Esophagus (tissue), 2 donors: Measurements from ENCODE around the gene ADORA1. TPM values are rescaled to one million over a fixed set of nuclear protein-coding genes. Genes with fewer than 3 reads are reported as not detected.

ENCODE experiments used
- H3K27ac ChIP-seq, 2 donors: one replicate each; pipeline ENCODE4 v1.5.1; 2013; ENCODE audit warnings: low read depth in 2 of 2, mild to moderate bottlenecking in 2 of 2, inconsistent platforms in 1 of 2, low read length in 1 of 2, moderate library complexity in 1 of 2
- H3K27me3 ChIP-seq, 2 donors: one replicate each; pipeline ENCODE4 v1.6.1; 2013; ENCODE audit warnings: low read length in 2 of 2, control low read depth in 1 of 2, mild to moderate bottlenecking in 1 of 2; ENCODE audit not compliant: insufficient read depth in 2 of 2, control insufficient read depth in 1 of 2
- H3K36me3 ChIP-seq, 2 donors: one replicate each; pipeline ENCODE4 v1.6.1; 2013; ENCODE audit warnings: low read length in 1 of 2; ENCODE audit not compliant: control insufficient read depth in 2 of 2, insufficient read depth in 2 of 2
- H3K4me1 ChIP-seq, 2 donors: one replicate each; pipeline ENCODE4 v1.6.1; 2013; ENCODE audit warnings: low read length in 1 of 2; ENCODE audit not compliant: control insufficient read depth in 2 of 2, insufficient read depth in 2 of 2
- H3K4me3 ChIP-seq, 2 donors: one replicate each; pipeline ENCODE4 v1.5.1; 2013; ENCODE audit warnings: low read length in 2 of 2, mild to moderate bottlenecking in 2 of 2, low read depth in 1 of 2, moderate library complexity in 1 of 2
- H3K9me3 ChIP-seq, 2 donors: one replicate each; pipeline ENCODE4 v1.6.1; 2013; ENCODE audit warnings: mild to moderate bottlenecking in 2 of 2, low read depth in 1 of 2, low read length in 1 of 2, moderate library complexity in 1 of 2; ENCODE audit not compliant: control insufficient read depth in 2 of 2, insufficient read depth in 1 of 2
- WGBS, 2 donors: extraction: QIAGEN DNeasy Blood & Tissue Kit; methylation state at CpG; one replicate each; pipeline ENCODE4 v1.1.7; 2013; 5-methylcytosine and 5-hydroxymethylcytosine counted together
- polyA plus RNA-seq, 2 donors: library from polyadenylated mRNA; stranded (reverse); fragments of 200-250 nt; gene quantifications; one replicate each; pipeline ENCODE4 v1.2.3, GENCODE V29; 2013
- donor health status: healthy with polysubstance abuse.
- donor health status: Bipolar disorder and iron deficiency.

Gene ADORA1
- polyA plus RNA-seq, 2 donors, result 0.22 to 0.26 TPM

- H3K36me3 ChIP-seq, result no peaks in the 10 kb centered on the region
- no peak overlapping the region for H3K4me3 ChIP-seq
- H3K27me3 ChIP-seq, result no peaks in the 10 kb centered on the region
- WGBS, 2 donors, result 86 to 87% methylated on average over 4 of the region's 4 CpGs
- no peaks in the 10 kb centered on the region for H3K9me3 ChIP-seq
- H3K4me1 ChIP-seq, result peaks cover 0 to 13% of the 10 kb centered on the region in 2 donors
- H3K27ac ChIP-seq, result no peak overlapping the region
These were observed 61.2 kb downstream of the ADORA1 start for GRCh38 chr1:203188686-203189232.

DNA sequence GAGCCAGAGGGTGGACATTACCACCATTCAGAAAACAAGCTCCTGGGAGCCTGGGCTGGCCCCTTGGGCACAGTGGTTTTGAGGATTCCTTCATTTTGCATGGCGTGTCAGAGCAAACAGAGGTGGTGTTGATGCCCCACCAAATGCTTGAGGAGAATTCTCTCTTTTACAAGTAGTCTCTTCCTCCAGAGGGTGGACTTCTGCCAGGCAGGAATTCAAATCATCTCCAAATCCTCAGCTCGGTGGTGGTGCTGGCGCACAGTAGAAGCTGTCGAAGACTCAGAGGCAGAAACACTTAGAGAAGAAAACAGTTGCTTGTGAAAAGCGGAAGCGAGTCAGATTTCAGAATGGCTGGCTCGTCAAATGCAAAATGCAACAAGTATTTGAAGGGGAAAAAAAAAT lies 62.4 kb downstream of the ADORA1 start:
- Histone ChIP-seq H3K36me3 (no peaks in the 10 kb centered on the region), H3K27ac (no peak overlapping the region), H3K9me3 (no peaks in the 10 kb centered on the region), H3K4me3 (no peak overlapping the region), H3K4me1 (peaks cover 0 to 13% of the 10 kb centered on the region in 2 donors), H3K27me3 (no peaks in the 10 kb centered on the region)
- WGBS, 2 donors, result 62 to 77% methylated on average over 7 of the region's 7 CpGs

DNA sequence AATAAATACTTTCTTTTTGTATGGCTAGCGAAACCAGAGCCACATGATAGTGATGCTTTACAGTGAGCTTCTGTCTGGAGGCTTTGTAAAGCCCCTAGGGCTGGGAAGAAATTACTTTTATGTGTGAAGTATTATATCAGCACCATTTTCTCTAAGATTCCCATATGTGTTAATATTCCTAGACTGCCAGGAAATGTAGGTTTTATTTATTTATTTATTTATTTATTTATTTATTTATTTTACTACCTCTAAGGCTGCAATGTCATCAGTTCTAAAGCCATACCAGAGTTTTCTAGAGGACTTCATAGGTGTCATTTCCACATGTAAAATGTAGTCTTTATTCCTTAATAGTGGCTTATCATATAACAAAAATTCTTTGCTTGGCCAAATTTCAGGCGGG lies 63.4 kb downstream of the ADORA1 start:
- Histone ChIP-seq H3K9me3 (no peaks in the 10 kb centered on the region), H3K4me3 (no peak overlapping the region), H3K27ac (no peak overlapping the region), H3K36me3 (no peaks in the 10 kb centered on the region), H3K4me1 (peaks cover 0 to 8% of the 10 kb centered on the region in 2 donors), H3K27me3 (no peaks in the 10 kb centered on the region)
- 95 to 97% methylated on average over 2 of the region's 2 CpGs for WGBS, 2 donors

DNA sequence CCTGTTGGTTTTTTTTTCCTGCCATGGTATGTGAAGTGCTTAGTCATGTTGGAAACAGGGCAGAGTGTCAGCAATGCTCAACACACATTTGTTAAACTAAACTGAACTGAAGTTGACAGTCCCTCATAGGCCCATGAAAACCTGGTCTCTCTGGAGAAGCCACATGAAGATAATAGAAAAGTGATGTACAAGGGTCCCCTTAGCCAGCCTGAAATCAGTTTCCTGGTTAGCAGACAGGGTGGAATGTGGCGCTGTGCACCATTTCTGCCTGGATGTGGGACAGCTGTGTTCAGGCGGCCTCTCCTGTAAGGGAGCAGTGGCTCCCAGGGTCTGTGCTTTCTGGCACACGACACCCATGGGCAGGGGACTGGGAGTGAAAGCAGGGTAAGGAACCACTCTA lies 68.8 kb downstream of the ADORA1 start:
- no peak overlapping the region for H3K4me3 ChIP-seq
- H3K9me3 ChIP-seq, result no peaks in the 10 kb centered on the region
- H3K4me1 ChIP-seq, result peaks cover 0 to 9% of the 10 kb centered on the region in 2 donors
- 89% methylated on average over 3 of the region's 3 CpGs for WGBS, 2 donors
- H3K27ac ChIP-seq, result no peak overlapping the region
- no peaks in the 10 kb centered on the region for H3K36me3 ChIP-seq
- no peaks in the 10 kb centered on the region for H3K27me3 ChIP-seq

DNA sequence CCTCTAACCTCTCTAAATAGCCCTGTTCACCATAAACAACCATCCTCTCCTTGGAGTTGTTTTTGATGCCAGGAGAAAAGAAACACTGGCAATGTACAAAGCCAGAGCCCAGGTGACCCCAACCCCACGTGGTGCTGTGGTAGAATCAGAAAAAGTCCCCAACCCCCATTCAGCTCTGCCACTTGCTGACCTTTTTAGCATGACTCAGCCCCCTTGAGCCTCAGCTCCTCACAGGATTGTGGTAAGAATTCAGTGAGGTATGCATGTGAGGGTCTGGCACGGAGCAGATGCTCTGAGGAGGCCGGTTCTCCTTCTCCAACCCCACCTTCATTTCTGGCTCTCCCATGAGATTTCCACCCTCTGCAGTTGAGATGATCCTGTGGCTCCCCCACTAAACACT lies 70.1 kb downstream of the ADORA1 start:
- H3K27ac ChIP-seq, result no peak overlapping the region
- no peaks in the 10 kb centered on the region for H3K9me3 ChIP-seq
- H3K4me3 ChIP-seq, result no peak overlapping the region
- 57 to 62% methylated on average over 3 of the region's 3 CpGs for WGBS, 2 donors
- H3K27me3 ChIP-seq, result no peaks in the 10 kb centered on the region
- peaks cover 0 to 9% of the 10 kb centered on the region in 2 donors for H3K4me1 ChIP-seq
- no peaks in the 10 kb centered on the region for H3K36me3 ChIP-seq

DNA sequence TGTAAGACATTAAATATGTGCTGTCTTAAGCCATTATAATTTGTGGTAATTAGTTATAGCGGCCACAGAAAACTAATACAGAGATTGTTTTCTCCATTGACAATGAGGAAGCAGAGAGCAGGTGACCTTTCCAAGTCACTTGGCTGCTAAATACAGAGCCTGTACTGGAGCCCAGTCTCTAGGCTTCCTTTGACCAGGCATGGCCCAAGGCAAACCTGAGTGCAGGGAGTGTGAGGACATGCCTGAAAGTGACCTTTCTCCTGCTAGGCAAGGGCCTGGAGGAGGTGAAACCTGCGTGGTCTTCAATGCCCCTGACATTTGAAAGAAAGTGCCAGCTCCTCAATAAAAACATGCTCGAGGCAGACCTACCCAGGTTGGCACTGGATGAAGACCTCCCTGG lies 71.5 kb downstream of the ADORA1 start:
- 73 to 75% methylated on average over 3 of the region's 3 CpGs for WGBS, 2 donors
- H3K27me3 ChIP-seq, result no peaks in the 10 kb centered on the region
- H3K9me3 ChIP-seq, result no peaks in the 10 kb centered on the region
- no peak overlapping the region for H3K4me3 ChIP-seq
- H3K27ac ChIP-seq, result no peak overlapping the region
- no peaks in the 10 kb centered on the region for H3K36me3 ChIP-seq
- H3K4me1 ChIP-seq, result peaks cover 0 to 9% of the 10 kb centered on the region in 2 donors

DNA sequence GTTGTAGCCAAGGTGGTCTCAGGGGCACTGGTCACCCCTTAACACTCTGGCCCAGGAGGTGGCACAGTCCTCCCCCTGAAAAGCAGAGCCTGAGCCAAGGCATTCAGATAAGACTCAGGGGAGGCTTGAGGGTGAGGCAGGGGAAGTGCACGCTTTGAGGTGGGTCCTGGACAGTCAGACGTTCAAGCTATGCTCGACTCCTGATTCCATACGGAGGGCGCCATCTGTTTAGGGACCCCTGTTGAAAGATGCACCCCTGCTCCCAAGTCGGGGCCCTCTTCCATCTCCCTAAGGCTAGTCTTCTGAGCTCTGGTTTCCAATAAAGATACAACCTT lies 71.9 kb downstream of the ADORA1 start:
- Histone ChIP-seq H3K27me3 (no peaks in the 10 kb centered on the region), H3K27ac (peak overlapping the region; percentile 58 to 67), H3K4me1 (peaks cover 0 to 9% of the 10 kb centered on the region in 2 donors), H3K4me3 (no peak overlapping the region), H3K36me3 (no peaks in the 10 kb centered on the region), H3K9me3 (no peaks in the 10 kb centered on the region)
- 78 to 86% methylated on average over 6 of the region's 6 CpGs for WGBS, 2 donors

GRCh38 chr1:203199816-203200571 lies 72.5 kb downstream of the ADORA1 start:
- H3K9me3 ChIP-seq, result no peaks in the 10 kb centered on the region
- H3K27ac ChIP-seq, result peak overlapping the region; percentile 58 to 67
- no peaks in the 10 kb centered on the region for H3K27me3 ChIP-seq
- peaks cover 0 to 9% of the 10 kb centered on the region in 2 donors for H3K4me1 ChIP-seq
- whole genome bisulfite sequencing, 2 donors, result 25 to 45% methylated on average over 8 of the region's 8 CpGs
- H3K36me3 ChIP-seq, result no peaks in the 10 kb centered on the region
- no peak overlapping the region for H3K4me3 ChIP-seq

- Histone ChIP-seq H3K4me1 (peaks cover 0 to 9% of the 10 kb centered on the region in 2 donors), H3K27me3 (no peaks in the 10 kb centered on the region), H3K9me3 (no peaks in the 10 kb centered on the region), H3K36me3 (no peaks in the 10 kb centered on the region), H3K27ac (peak overlapping the region; percentile 24 to 54), H3K4me3 (no peak overlapping the region)
- WGBS, 2 donors, result 68 to 87% methylated on average over 1 of the region's 1 CpG
These were observed 73.4 kb downstream of the ADORA1 start for GRCh38 chr1:203200916-203201315.
